GM21717 (cell line): Measurements from ENCODE around the gene DYNC1H1.
A peak's percentile ranks its signal among the peaks of the same experiment; 100 is the strongest.

Source experiments
- ATAC-seq: cut with Tn5 transposase; IDR thresholded peaks from one replicate; pipeline ENCODE4 v1.9.1; 2021; ENCODE audit warnings: mild to moderate bottlenecking, moderate library complexity; ENCODE audit not compliant: unreplicated experiment

Gene DYNC1H1

DNA sequence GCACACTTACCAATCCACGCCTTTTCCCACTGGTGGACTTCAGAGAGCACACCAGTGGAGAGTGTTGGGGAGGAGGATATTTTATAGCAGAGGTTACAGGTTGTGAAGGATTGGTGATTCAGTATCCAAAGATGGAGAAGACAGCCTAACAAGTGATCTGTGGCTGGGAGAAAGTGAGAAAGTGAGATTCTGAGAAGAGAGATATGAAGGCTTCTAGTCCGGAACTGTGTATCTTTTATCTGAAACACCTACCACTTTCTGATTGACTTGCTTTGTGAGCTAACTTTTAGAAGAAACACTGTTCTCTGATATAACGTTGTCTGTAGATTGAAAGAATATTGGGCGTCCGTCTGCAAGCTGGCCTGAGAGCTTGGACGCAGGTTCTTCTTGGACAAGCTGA, 24.0 kb downstream of the DYNC1H1 start:
- ATAC-seq, result no peak

GRCh38 chr14:101991352-101991751, 27.0 kb downstream of the DYNC1H1 start:
- no peak for ATAC-seq

- peak; percentile 86 for ATAC-seq
Observed at GRCh38 chr14:101992708-101993107, 28.3 kb downstream of the DYNC1H1 start.

- no peak for ATAC-seq
Observed at GRCh38 chr14:101997429-101998336, 33.3 kb downstream of the DYNC1H1 start.

GRCh38 chr14:102000902-102001301, 36.5 kb downstream of the DYNC1H1 start:
- ATAC-seq, result no peak

GRCh38 chr14:102005336-102005735, 41.0 kb downstream of the DYNC1H1 start:
- ATAC-seq, result no peak

DNA sequence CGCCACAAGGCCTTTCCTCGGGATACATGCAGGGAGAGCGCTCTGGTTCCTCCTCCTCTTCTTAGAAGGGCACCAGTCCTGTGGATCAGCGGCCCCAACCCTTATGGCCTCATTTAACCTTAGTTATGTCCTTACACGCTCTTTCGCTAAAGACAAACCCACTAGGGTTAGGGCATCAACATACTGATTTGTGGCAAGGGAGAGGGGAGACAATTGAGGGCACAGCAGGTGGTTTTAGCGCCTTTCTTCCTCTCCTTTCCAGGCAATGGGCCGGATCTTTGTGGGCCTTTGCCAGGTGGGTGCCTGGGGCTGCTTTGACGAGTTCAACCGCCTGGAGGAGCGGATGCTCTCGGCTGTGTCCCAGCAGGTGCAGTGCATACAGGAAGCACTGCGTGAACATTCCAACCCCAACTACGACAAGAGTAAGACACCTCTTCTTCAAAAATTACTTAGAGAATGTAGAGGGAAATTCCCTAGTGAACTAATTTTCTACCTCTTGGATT, 43.6 kb downstream of the DYNC1H1 start:
- ATAC-seq, result no peak

DNA sequence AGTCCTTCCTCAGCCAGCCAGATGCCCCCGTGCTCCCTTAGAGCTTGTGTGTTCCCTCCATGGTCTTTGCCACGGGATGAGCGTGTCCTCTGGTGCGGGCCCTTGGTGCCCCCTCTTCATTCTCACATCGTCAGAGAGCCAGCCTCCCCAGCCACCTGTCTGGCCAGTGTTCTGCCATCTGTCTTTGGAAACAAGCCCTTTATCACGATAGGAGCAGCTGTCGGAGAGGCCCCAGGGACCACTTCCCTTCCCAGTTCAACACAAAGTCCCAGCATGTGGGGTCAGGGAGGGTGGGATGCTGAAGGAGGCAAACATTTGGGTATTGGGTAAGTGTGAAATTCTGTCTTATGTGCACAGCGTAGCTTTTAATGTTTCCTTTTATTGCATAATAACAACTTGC, 44.5 kb downstream of the DYNC1H1 start:
- no peak for ATAC-seq

GRCh38 chr14:102011631-102012030, 47.3 kb downstream of the DYNC1H1 start:
- no peak for ATAC-seq

GRCh38 chr14:102012336-102012735, 48.0 kb downstream of the DYNC1H1 start:
- ATAC-seq, result no peak

DNA sequence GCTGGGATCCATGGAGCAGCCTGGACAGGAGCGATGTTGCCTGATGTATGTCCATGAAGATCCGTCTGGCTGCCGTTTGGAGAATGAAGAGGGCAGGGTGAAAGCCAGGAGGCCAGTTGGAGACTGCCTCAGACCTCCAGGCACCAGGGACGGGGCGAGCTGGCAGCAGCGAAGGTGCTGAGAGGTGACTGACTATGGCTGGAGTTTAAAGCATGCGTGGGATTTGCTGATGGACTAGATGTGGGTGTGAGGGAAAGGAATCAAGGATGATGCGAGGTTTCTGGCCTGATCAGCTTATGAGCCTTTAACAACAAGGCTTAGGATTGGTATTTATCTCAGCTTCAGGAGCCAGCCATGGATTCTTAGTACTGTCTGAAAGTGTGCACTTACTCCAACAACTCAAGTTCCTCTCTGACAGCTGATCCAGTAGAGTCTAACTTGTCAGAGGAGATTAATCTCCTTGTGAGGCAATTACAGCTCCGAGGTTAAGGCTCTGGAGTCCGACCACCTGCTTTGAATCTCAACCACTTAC, 49.4 kb downstream of the DYNC1H1 start:
- no peak for ATAC-seq

DNA sequence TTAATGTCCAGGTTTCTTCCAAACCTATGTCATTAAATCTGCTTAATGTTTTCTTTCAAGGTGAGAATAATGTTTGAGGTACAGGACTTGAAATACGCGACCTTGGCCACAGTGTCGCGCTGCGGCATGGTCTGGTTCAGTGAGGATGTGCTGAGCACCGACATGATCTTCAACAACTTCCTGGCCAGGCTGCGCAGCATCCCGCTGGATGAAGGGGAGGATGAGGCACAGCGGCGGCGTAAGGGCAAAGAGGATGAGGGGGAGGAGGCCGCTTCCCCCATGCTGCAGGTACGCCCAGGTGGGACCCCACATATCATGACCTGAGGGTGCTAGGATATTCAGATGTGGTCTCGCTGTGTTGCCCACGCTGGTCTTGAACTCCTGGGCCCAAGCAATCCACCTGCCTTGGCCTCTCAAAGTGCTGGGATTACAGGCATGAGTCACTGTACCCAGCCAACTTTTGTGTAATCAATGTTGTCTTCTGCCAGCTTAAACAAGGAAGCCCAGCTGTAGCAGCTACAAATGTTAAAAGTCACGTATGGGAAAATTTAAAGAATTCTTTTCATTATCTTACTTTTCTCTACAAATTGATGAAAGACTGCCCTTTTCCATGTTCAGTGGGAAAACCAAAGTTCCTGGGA, 50.8 kb downstream of the DYNC1H1 start:
- ATAC-seq, result no peak

GRCh38 chr14:102015771-102016170, 51.4 kb downstream of the DYNC1H1 start:
- ATAC-seq, result no peak

GRCh38 chr14:102016420-102017090, 52.2 kb downstream of the DYNC1H1 start:
- ATAC-seq, result no peak

- no peak for ATAC-seq
Observed at GRCh38 chr14:102018251-102018650, 53.9 kb downstream of the DYNC1H1 start.

- no peak for ATAC-seq
Observed at GRCh38 chr14:102019006-102019540, 54.7 kb downstream of the DYNC1H1 start.

DNA sequence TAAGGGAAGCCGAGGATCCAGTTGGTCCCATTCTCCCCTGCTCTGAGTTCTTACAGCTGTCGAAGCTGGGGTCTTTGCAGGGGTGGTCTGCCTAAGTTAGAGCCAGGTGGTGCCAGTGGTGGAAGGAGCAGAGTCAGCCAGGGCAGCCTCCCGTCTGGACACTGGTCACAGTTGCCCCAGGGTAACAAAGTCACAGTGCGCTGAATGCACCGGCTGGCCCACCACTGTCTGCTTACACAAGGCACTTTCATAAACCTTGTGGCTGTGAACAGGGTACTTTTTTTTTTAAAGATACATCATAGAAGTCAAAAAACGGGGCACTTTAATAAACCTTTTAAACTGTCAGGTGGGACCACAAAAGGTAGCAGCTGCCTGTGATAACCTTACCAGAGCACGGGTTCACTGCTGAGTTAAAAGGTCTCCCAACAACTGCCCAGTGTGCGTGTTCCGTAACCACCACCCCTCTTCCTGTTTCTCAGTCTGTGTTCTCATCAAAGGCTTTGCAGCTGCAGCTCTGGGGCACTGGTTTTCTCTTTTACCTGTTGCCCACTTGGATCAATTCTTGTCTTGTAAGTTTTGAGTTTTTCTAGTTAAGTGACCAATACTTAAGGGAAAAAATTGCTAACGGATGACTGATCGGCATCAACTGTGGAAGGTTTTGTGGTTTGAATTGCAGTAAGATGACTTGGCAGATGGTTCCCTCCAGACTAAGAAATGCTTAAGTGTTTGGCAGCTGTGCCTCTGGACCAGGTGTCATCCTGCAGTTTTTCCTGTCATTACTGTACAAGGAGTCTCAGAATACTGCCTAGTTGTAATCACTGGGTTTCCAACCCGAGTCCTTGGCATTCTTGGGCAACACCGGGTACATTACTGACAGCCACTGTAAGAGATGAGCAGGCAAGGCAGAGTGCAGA, 55.9 kb downstream of the DYNC1H1 start:
- no peak for ATAC-seq

DNA sequence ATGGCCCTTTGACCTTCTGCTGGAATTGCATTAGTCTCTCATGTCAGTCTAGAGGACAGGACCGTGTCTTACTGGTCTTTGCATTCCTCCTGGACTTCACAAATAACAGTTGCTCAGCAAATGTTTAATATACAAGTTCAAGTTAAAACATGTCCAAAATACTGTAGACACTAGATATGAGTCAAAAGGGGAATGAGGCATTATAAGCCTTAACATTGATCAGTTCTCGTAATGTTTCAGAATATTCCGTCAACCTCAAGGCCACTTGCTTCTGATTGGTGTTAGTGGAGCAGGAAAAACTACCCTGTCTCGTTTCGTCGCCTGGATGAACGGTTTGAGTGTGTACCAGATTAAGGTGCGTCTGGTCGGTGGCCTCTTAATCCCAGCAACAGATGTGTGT, 62.6 kb downstream of the DYNC1H1 start:
- no peak for ATAC-seq

DNA sequence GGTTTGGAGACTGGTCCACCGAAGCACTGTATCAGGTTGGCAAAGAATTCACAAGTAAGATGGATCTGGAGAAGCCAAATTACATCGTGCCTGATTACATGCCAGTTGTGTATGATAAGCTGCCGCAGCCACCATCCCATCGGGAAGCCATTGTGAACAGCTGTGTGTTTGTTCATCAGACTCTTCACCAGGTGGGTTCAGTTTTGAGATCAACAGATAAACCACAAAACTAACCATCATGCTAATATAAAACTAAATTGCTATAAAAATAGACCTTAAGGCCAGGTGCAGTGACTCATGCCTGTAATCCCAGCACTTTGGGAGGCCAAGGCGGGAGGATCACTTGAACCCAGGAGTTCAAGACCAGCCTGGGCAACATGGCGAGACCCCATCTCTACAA, 63.6 kb downstream of the DYNC1H1 start:
- ATAC-seq, result no peak

- no peak for ATAC-seq
Observed at GRCh38 chr14:102028733-102029132, 64.4 kb downstream of the DYNC1H1 start.
